MM.1S (cell line): ENCODE results near the gene DNAJC8.

ENCODE experiments used
- EZH2phosphoT487 ChIP-seq: fragments of 300-600 bp; sonication (generic); IDR thresholded peaks from 2 replicates; pipeline ENCODE4 v1.6.1; 2018; ENCODE audit warnings: antibody characterized with exemption, low read length
- TF ChIP-seq, protein P1 (sequence below): fragments of 300-600 bp; sonication (generic); IDR thresholded peaks from 2 replicates; pipeline ENCODE4 v1.5.1; 2016; ENCODE audit warnings: antibody characterized with exemption, low read length, mixed read lengths

DNA sequence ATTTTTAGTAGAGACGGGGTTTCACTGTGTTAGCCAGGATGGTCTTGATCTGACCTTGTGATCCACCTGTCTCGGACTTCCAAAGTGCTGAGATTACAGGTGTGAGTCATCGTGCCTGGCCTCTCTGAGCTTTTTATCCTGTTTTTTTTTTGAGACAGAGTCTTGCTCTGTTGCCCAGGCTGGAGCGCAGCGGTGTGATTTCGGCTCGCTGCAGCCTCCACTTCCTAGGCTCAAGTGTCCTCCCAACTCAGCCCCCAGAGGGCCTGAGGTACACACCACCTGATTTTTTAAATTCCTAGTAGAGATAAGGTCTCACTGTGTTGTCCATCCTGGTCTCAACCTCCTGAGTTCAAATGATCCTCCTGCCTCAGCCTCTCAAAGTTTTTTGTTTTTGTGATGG, 46.9 kb upstream of the DNAJC8 start:
- TF ChIP-seq, protein P1, sequence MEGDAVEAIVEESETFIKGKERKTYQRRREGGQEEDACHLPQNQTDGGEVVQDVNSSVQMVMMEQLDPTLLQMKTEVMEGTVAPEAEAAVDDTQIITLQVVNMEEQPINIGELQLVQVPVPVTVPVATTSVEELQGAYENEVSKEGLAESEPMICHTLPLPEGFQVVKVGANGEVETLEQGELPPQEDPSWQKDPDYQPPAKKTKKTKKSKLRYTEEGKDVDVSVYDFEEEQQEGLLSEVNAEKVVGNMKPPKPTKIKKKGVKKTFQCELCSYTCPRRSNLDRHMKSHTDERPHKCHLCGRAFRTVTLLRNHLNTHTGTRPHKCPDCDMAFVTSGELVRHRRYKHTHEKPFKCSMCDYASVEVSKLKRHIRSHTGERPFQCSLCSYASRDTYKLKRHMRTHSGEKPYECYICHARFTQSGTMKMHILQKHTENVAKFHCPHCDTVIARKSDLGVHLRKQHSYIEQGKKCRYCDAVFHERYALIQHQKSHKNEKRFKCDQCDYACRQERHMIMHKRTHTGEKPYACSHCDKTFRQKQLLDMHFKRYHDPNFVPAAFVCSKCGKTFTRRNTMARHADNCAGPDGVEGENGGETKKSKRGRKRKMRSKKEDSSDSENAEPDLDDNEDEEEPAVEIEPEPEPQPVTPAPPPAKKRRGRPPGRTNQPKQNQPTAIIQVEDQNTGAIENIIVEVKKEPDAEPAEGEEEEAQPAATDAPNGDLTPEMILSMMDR, result no peak
- no peak for TF ChIP-seq EZH2phosphoT487
